HG02884 (cell line): ENCODE data around the gene ASB15.
A peak's percentile ranks its signal among the peaks of the same experiment; 100 is the strongest.

Experiments used
- ATAC-seq: cut with Tn5 transposase; IDR thresholded peaks from one replicate; pipeline ENCODE4 v1.9.1; 2021; ENCODE audit warnings: mild to moderate bottlenecking, moderate library complexity; ENCODE audit not compliant: unreplicated experiment

Gene ASB15

GRCh38 chr7:123594813-123595241 is 6.8 kb upstream of the ASB15 start:
- no peak for ATAC-seq

- no peak for ATAC-seq
Observed at GRCh38 chr7:123598657-123599056, 3.0 kb upstream of the ASB15 start.

GRCh38 chr7:123599766-123600165 is 1.9 kb upstream of the ASB15 start:
- no peak for ATAC-seq

- no peak for ATAC-seq
Observed at GRCh38 chr7:123600876-123601275, 745 bp upstream of the ASB15 start.

- no peak for ATAC-seq
Observed at GRCh38 chr7:123602648-123603047, 1.0 kb downstream of the ASB15 start.

GRCh38 chr7:123604739-123605138 is 3.1 kb downstream of the ASB15 start:
- ATAC-seq, result no peak

GRCh38 chr7:123607423-123607975 is 5.9 kb downstream of the ASB15 start:
- ATAC-seq, result no peak

- ATAC-seq, result no peak
Observed at GRCh38 chr7:123608991-123609882, 7.6 kb downstream of the ASB15 start.

- ATAC-seq, result no peak
Observed at GRCh38 chr7:123609883-123610239, 8.2 kb downstream of the ASB15 start.

GRCh38 chr7:123612024-123612423 is 10.4 kb downstream of the ASB15 start:
- ATAC-seq, result no peak

GRCh38 chr7:123615344-123615743 is 13.7 kb downstream of the ASB15 start:
- no peak for ATAC-seq

GRCh38 chr7:123616223-123616622 is 14.6 kb downstream of the ASB15 start:
- ATAC-seq, result no peak

GRCh38 chr7:123621707-123622106 is 20.1 kb downstream of the ASB15 start:
- ATAC-seq, result no peak

- ATAC-seq, result no peak
Observed at GRCh38 chr7:123622660-123623386, 21.2 kb downstream of the ASB15 start.

GRCh38 chr7:123624527-123625183 is 23.0 kb downstream of the ASB15 start:
- ATAC-seq, result peak; percentile 94

GRCh38 chr7:123625254-123625653 is 23.6 kb downstream of the ASB15 start:
- ATAC-seq, result no peak

- no peak for ATAC-seq
Observed at GRCh38 chr7:123627851-123628250, 26.2 kb downstream of the ASB15 start.

GRCh38 chr7:123628829-123629228 is 27.2 kb downstream of the ASB15 start:
- ATAC-seq, result no peak

- ATAC-seq, result no peak
Observed at GRCh38 chr7:123629281-123629680, 27.7 kb downstream of the ASB15 start.

GRCh38 chr7:123632808-123633207 is 31.2 kb downstream of the ASB15 start:
- no peak for ATAC-seq

GRCh38 chr7:123633553-123633952 is 31.9 kb downstream of the ASB15 start:
- no peak for ATAC-seq
